ENCODE data around the gene UTRN.

The UTRN gene

DNA sequence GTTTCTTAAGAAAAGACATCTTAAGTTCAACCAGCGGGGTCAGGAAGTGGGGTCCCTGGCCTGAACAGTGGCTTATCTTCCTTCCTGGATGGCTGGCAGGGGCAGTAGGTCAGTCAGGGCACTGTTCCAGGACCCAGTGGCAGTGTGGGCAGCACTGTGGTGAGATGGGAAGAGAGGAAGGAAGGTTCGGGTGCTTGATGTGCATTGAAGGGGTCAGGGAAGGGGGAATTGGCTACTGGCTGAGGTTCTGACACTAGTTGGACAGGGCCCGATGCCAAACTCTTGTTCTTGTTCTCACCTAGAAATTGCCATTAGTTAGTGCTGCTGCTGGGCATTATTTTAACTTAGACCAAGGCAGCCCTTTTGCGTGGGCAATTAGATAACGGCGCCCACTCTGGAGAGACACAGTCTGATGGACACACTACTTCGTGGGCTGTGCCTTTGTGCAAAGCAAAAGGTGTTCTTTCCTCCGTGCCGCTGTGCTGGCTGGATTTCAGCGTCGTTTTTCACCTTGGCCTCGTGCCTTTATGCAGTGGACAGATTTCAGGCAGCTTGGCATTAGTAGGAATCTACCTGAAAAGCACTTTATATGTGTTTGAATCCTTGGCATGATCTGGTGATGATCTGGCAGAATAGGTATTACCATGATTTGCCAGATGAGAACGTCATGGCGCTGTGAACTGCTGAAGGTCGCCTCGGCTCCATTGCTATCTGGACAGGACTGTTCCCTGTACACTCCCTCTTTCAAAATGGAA, 30.3 kb downstream of the UTRN start:
- TF ChIP-seq, protein P1, sequence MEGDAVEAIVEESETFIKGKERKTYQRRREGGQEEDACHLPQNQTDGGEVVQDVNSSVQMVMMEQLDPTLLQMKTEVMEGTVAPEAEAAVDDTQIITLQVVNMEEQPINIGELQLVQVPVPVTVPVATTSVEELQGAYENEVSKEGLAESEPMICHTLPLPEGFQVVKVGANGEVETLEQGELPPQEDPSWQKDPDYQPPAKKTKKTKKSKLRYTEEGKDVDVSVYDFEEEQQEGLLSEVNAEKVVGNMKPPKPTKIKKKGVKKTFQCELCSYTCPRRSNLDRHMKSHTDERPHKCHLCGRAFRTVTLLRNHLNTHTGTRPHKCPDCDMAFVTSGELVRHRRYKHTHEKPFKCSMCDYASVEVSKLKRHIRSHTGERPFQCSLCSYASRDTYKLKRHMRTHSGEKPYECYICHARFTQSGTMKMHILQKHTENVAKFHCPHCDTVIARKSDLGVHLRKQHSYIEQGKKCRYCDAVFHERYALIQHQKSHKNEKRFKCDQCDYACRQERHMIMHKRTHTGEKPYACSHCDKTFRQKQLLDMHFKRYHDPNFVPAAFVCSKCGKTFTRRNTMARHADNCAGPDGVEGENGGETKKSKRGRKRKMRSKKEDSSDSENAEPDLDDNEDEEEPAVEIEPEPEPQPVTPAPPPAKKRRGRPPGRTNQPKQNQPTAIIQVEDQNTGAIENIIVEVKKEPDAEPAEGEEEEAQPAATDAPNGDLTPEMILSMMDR (IDR thresholded peaks at IDR 0.05; ENCODE audit: low read depth, low read length) = no peak
- no peak for DNase-seq (ENCODE audit: low read depth in 2 of 2)
- H3K4me3 ChIP-seq (replicated peaks in 1 of 2; ENCODE audit: low read depth in 2 of 2, low read length in 2 of 2) = no peak overlapping the region

- TF ChIP-seq, protein P1 (IDR thresholded peaks at IDR 0.05; ENCODE audit: low read depth, low read length) = no peak
- no peak for DNase-seq (ENCODE audit: low read depth in 2 of 2)
Observed at GRCh38 chr6:144315981-144316861, 31.1 kb downstream of the UTRN start.

GRCh38 chr6:144316862-144317195, 31.7 kb downstream of the UTRN start:
- no peak overlapping the region for H3K4me3 ChIP-seq (replicated peaks in 1 of 2; ENCODE audit: low read depth in 2 of 2, low read length in 2 of 2)
- no peak for DNase-seq (ENCODE audit: low read depth in 2 of 2)
- TF ChIP-seq, protein P1 (IDR thresholded peaks at IDR 0.05; ENCODE audit: low read depth, low read length) = no peak

More at GRCh38 chr6:144315981-144316861, 31.1 kb downstream of the UTRN start:
- H3K4me3 ChIP-seq (replicated peaks in 1 of 2; ENCODE audit: low read depth in 2 of 2, low read length in 2 of 2) = no peak overlapping the region

- peak in 1 of 2 donors; percentile 48 for DNase-seq (ENCODE audit: low read depth in 2 of 2)
- TF ChIP-seq, protein P1 (IDR thresholded peaks at IDR 0.05; ENCODE audit: low read depth, low read length) = no peak
- no peak overlapping the region for H3K4me3 ChIP-seq (replicated peaks in 1 of 2; ENCODE audit: low read depth in 2 of 2, low read length in 2 of 2)
Observed at GRCh38 chr6:144317736-144318135, 32.6 kb downstream of the UTRN start.

- peak in 1 of 2 donors; percentile 51 for DNase-seq (ENCODE audit: low read depth in 2 of 2)
- TF ChIP-seq, protein P1 (IDR thresholded peaks at IDR 0.05; ENCODE audit: low read depth, low read length) = no peak
- H3K4me3 ChIP-seq (replicated peaks in 1 of 2; ENCODE audit: low read depth in 2 of 2, low read length in 2 of 2) = no peak overlapping the region
Observed at GRCh38 chr6:144319211-144319610, 34.1 kb downstream of the UTRN start.

DNA sequence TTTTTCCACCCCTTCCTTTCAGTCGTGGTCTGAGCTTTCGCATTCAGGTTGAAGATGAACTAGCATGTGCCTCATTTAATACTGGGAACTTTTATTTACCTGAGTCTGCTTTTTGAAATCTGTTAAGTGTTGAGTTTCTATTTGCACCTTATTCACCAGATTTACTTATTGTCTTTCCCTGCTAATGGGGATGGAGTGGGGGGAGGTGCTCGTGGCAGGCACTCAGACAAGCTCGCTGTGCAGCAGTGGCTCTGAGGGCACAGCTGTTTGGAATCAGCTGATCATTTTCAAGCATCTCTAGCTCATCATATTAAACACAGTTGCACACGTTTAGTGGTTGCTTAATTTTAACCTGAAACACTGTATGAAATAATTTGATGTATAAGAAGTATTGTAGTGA, 35.6 kb downstream of the UTRN start:
- H3K4me3 ChIP-seq (replicated peaks in 1 of 2; ENCODE audit: low read depth in 2 of 2, low read length in 2 of 2) = no peak overlapping the region
- no peak for DNase-seq (ENCODE audit: low read depth in 2 of 2)

More for the DNA sequence above, 35.6 kb downstream of the UTRN start:
- TF ChIP-seq, protein P1 (IDR thresholded peaks at IDR 0.05; ENCODE audit: low read depth, low read length) = no peak

All from cardiac fibroblast (primary cell).